Psoas muscle (tissue), 8 donors: Measurements from ENCODE around the gene SPRR3. TPM values are rescaled to one million over a fixed set of nuclear protein-coding genes. Genes with fewer than 3 reads are reported as not detected.

Experiments used
- ATAC-seq, 4 donors: fragments of 200-7000 bp; cut with Tn5 transposase; one replicate each; pipeline ENCODE4 v1.9.1; 2020; ENCODE audit warnings: moderate library complexity in 3 of 4, mild to moderate bottlenecking in 2 of 4
- DNase-seq, 2 donors: peaks; one replicate each; pipeline ENCODE4 v3.0.0-alpha.2; 2020
- H3K27ac ChIP-seq: fragments of 200-600 bp; one replicate; pipeline ENCODE4 v1.8.0; 2022
- H3K27me3 ChIP-seq, 3 donors: fragments of 200-600 bp in 1 of 3; one replicate each; pipeline versions ENCODE4 v1.6.1 to v1.8.0; 2013 to 2022; ENCODE audit warnings: low read length in 2 of 3, mild to moderate bottlenecking in 2 of 3, moderate library complexity in 1 of 3; ENCODE audit not compliant: insufficient read depth in 3 of 3
- H3K36me3 ChIP-seq, 2 donors: fragments of 200-600 bp in 1 of 2; one replicate each; pipeline versions ENCODE4 v1.6.1 to v1.8.0; 2013 to 2022; ENCODE audit warnings: low read depth in 1 of 2, mild to moderate bottlenecking in 1 of 2, moderate library complexity in 1 of 2; ENCODE audit not compliant: insufficient read depth in 1 of 2
- H3K4me1 ChIP-seq: fragments of 200-600 bp; one replicate; pipeline ENCODE4 v1.8.0; 2022
- H3K4me3 ChIP-seq: fragments of 200-600 bp; one replicate; pipeline ENCODE4 v1.8.0; 2022; ENCODE audit warnings: mild to moderate bottlenecking
- H3K9me3 ChIP-seq: fragments of 200-600 bp; one replicate; pipeline ENCODE4 v1.8.0; 2022
- WGBS, 3 donors: extraction: QIAGEN DNeasy Blood & Tissue Kit; methylation state at CpG; one replicate each; pipeline versions ENCODE4 v1.1.6 to v1.1.7; 2013; 5-methylcytosine and 5-hydroxymethylcytosine counted together
- intact Hi-C, 2 donors: fragments of 100-400 bp; cut with DNase I; formaldehyde crosslinking; loops; one replicate each; pipeline versions ENCODE4 v1.11.0 to v1.14.2; 2022
- polyA plus RNA-seq, 3 donors: library from polyadenylated mRNA; stranded (reverse); fragments of 200-250 nt; gene quantifications; one replicate each; pipeline ENCODE4 v1.2.3, GENCODE V29; 2013
- total RNA-seq, 4 donors: library from RNA; stranded (reverse); fragmentation: NEBNext Ultra II Directional in 2 of 4; extraction: Animal tissue kit (Norgen Biotek cat#: 25700) in 2 of 4; gene quantifications; one replicate each; pipeline versions ENCODE4 v1.2.1 to v1.2.4, GENCODE V29; 2021 to 2023
- TF ChIP-seq, protein P1 (sequence below): fragments of 200-600 bp; IDR thresholded peaks from one replicate; pipeline ENCODE4 v1.8.0; 2022; ENCODE audit warnings: antibody characterized with exemption
- donor health status: healthy with polysubstance abuse.
- donor health status: DM: no; HTN: no; CAD: no; lungs with moderate emphysema.
- donor health status: Bipolar disorder and iron deficiency.
- donor health status: healthy.
- donor health status: DM: yes; HTN: yes; CAD: no.
- donor health status: DM: no; HTN: no; CAD: no.
- donor health status: DM: no; HTN: no; CAD: no.
- donor health status: DM: yes; HTN: yes; CAD: no.

Gene SPRR3
- total and polyA plus RNA-seq, 7 donors = 0.32 to 1.2 (median 0.98) TPM; not detected in 3

DNA sequence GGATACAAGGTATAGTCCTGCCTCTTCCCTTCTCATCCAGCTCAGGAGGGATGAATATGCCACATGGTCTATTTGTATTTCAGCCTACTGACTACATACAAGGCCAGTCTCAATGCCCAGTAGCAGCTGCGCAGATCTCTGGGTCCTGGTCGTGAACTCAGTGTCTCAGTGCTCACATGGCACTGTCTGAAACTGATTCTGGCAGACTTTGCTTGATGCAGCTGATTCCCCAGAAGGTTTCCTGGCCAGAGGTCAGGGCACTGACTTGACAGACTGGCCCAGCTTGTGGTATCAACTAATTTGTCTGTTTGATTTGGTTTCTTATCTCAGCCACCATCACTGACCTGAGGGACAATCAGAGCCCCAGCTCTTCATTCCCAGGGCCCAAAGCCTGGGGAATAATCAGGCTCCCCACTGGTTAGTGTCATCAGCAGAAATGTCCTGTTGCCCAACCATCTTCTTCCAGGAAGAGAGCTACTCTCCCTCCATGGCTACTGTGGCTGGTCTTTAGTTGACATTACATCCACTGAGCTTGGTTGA is 38.6 kb upstream of the SPRR3 start:
- no peaks in the 10 kb centered on the region for H3K9me3 ChIP-seq
- ATAC-seq = no peak
- TF ChIP-seq, protein P1, sequence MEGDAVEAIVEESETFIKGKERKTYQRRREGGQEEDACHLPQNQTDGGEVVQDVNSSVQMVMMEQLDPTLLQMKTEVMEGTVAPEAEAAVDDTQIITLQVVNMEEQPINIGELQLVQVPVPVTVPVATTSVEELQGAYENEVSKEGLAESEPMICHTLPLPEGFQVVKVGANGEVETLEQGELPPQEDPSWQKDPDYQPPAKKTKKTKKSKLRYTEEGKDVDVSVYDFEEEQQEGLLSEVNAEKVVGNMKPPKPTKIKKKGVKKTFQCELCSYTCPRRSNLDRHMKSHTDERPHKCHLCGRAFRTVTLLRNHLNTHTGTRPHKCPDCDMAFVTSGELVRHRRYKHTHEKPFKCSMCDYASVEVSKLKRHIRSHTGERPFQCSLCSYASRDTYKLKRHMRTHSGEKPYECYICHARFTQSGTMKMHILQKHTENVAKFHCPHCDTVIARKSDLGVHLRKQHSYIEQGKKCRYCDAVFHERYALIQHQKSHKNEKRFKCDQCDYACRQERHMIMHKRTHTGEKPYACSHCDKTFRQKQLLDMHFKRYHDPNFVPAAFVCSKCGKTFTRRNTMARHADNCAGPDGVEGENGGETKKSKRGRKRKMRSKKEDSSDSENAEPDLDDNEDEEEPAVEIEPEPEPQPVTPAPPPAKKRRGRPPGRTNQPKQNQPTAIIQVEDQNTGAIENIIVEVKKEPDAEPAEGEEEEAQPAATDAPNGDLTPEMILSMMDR = no peak
- no peak for DNase-seq
- intact Hi-C loops = no loop called here
- H3K27ac ChIP-seq = no peak overlapping the region
- H3K4me3 ChIP-seq = no peak overlapping the region
- 53 to 72% (median 55%) methylated on average over 2 of the region's 2 CpGs for WGBS, 3 donors
- H3K27me3 ChIP-seq = no peaks in the 10 kb centered on the region
- H3K36me3 ChIP-seq = no peaks in the 10 kb centered on the region
- H3K4me1 ChIP-seq = no peaks in the 10 kb centered on the region

DNA sequence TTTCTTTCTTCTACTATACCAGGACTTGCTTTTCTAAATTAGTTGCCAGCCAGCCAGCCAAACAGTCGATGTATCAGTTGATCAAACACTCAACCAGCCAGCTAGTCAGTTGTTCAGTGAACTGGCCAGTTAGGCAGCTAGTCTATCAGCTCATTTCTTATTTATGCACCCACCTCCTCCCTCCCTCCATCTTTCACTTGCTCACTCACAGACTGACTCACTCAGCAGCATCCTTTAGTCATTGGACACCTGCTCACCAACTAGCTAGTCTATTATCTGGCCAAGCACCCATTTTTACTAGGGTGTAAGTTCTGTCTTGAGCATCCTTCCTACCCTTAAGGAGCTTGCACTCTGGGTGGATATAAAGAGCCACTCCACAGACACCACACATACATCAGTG is 37.0 kb upstream of the SPRR3 start:
- H3K27ac ChIP-seq = no peak overlapping the region
- no peaks in the 10 kb centered on the region for H3K36me3 ChIP-seq
- intact Hi-C loops = no loop called here
- H3K4me3 ChIP-seq = no peak overlapping the region
- WGBS, 3 donors = 59 to 71% (median 60%) methylated on average over 1 of the region's 1 CpG
- no peak for ATAC-seq
- no peak for DNase-seq
- H3K4me1 ChIP-seq = no peaks in the 10 kb centered on the region
- H3K27me3 ChIP-seq = no peaks in the 10 kb centered on the region
- no peaks in the 10 kb centered on the region for H3K9me3 ChIP-seq
- TF ChIP-seq, protein P1 = no peak

DNA sequence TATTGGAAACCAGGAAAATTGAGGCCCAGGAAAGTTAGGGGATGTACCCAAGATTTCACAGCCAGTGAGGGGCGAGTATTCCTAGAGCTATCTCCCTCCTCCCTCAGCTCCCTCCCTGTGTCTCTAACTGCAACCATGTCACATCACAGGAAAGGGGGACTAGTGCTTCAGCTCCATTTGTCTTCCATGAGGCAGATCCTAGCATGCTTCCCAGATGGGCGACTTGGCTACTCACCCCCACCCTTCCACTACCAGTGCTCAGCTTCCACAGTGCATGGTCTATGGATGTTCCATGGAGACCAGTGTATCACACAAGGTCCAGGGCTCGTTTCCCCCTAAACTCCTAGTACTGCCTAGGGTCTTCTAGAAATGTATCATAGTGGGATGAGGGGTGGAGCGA is 35.7 kb upstream of the SPRR3 start:
- 73% methylated on average over 4 of the region's 4 CpGs for WGBS, 3 donors
- TF ChIP-seq, protein P1 = no peak

DNA sequence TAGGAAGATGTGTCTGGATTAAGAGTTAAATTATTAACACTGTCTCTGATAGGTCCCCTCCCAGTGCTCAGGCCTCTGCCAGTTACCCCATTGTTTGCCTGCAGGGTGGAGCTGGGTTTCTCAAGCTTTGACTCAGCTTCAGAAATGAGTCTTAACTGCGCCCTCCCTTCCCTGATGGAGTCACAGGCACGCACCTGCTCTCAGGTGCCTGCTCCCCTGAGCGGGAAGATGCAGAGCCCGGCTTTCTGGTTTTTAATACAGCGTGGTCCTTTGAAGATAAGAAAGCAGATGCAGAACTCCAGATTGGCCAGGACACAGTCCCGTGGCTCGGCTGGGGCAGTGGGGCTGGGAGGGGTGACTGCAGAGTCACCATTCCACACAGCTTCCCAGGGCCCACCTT is 34.3 kb upstream of the SPRR3 start:
- no peaks in the 10 kb centered on the region for H3K4me1 ChIP-seq
- DNase-seq = no peak
- intact Hi-C loops = no loop called here
- TF ChIP-seq, protein P1 = no peak
- H3K4me3 ChIP-seq = no peak overlapping the region
- 64 to 67% (median 66%) methylated on average over 7 of the region's 7 CpGs for WGBS, 3 donors
- no peaks in the 10 kb centered on the region for H3K9me3 ChIP-seq
- H3K36me3 ChIP-seq = no peaks in the 10 kb centered on the region
- no peaks in the 10 kb centered on the region for H3K27me3 ChIP-seq
- no peak for ATAC-seq
- H3K27ac ChIP-seq = no peak overlapping the region

More for the DNA sequence above, 35.7 kb upstream of the SPRR3 start:
- intact Hi-C loops = no loop called here
- H3K36me3 ChIP-seq = no peaks in the 10 kb centered on the region
- no peak for ATAC-seq
- H3K4me3 ChIP-seq = no peak overlapping the region
- H3K9me3 ChIP-seq = no peaks in the 10 kb centered on the region
- no peaks in the 10 kb centered on the region for H3K27me3 ChIP-seq
- no peak for DNase-seq
- no peaks in the 10 kb centered on the region for H3K4me1 ChIP-seq
- no peak overlapping the region for H3K27ac ChIP-seq

DNA sequence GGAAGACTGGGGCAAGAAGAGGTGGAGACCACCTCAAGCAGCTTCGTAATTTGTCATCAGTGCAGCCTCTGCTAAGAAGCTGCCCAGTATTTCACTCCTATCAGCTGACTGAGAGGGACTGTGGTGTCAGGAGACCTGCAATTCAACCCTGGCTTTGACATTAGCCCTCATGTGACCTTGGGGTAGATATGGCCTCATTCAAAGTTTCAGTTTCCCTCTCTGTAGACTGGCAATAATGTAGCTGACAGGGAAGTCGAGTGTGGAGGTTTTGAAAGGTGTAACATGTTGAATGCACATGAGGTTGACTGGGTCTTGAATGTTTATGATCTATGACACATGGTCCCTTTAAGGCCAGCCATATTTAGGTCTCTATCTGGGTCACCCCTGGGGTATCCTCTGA is 33.3 kb upstream of the SPRR3 start:
- Histone ChIP-seq H3K9me3 (no peaks in the 10 kb centered on the region), H3K27ac (no peak overlapping the region), H3K4me3 (no peak overlapping the region), H3K36me3 (no peaks in the 10 kb centered on the region), H3K27me3 (no peaks in the 10 kb centered on the region), H3K4me1 (no peaks in the 10 kb centered on the region)
- intact Hi-C loops = no loop called here
- no peak for DNase-seq
- ATAC-seq = no peak
- 48 to 58% (median 54%) methylated on average over 2 of the region's 2 CpGs for WGBS, 3 donors
- TF ChIP-seq, protein P1 = no peak
